Superior temporal gyrus (tissue), 1 donor: Measurements from ENCODE around the gene SNRPD3.
"Not testable (repeated sequence)": the region's sequence is repeated elsewhere in the genome, so short reads cannot be mapped to it uniquely, and the experiment has no call there.

Experiments
- DNase-seq: peaks from one replicate; pipeline ENCODE4 v3.0.0-alpha.2; 2016; ENCODE audit errors: extremely low spot score

Gene SNRPD3

DNA sequence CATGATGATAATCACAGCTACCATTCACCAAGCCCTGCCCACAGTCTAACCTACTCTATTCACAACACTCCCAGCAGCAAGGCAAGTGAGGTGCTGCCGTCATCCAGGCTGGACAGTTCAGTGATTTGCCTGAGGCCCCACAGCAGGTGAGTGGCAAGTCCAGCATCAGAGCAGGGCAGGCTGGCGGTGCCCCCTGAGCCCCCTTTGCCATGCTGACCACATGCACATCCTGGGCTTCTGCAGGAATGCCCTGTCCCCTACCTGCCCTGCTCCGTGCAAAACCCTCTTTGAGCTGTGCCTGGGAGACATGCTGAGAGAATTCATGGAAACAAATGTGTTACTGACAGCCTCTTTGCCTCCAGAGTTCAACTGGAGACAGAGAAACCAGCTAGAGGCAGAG, 54.1 kb downstream of the SNRPD3 start:
- DNase-seq = not testable (repeated sequence)

GRCh38 chr22:24614794-24615193, 59.0 kb downstream of the SNRPD3 start:
- not testable (repeated sequence) for DNase-seq

GRCh38 chr22:24621244-24621643, 65.4 kb downstream of the SNRPD3 start:
- DNase-seq = not testable (repeated sequence)

DNA sequence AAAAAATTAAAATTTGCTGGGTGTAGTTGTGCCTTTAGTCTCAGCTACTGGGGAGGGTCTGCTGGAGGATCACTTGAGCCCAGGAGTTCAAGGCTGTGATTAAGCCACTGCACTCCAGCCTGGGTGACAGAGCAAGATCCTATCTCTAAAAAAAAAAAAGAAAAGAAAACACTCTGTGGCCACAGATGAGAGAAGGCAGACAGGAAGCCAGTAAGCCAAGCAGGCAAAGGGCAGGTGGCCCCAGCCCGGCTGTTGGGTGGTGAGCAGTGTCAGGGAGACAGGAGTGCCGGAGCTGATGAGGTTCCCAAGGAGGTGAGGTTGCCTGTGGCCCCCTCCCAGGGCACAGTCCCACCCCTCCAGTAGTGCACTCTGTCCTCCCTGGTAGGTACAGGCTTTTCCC, 66.8 kb downstream of the SNRPD3 start:
- DNase-seq = not testable (repeated sequence)
